Gastrocnemius medialis (tissue), 4 donors: Measurements from ENCODE around the gene ITGAV.

ENCODE experiments used
- POLR2A ChIP-seq, 2 donors: fragments of 450-650 bp; IDR thresholded peaks; one replicate each; pipeline ENCODE4 v1.6.1; 2017; ENCODE audit warnings: antibody characterized with exemption in 2 of 2, mild to moderate bottlenecking in 2 of 2, moderate library complexity in 2 of 2
- TF ChIP-seq, protein P1 (sequence below), 5 experiments: fragments of 450-650 bp in 3 of 5; fragments of 200-600 bp in 2 of 5; sonication (generic) in 2 of 5; IDR thresholded peaks in 4 of 5; conservative IDR thresholded peaks in 1 of 5; 1 replicate in 4 of 5; 2 replicates in 1 of 5; pipeline ENCODE4 v1.5.1; 2016 to 2019; ENCODE audit warnings: antibody characterized with exemption in 5 of 5, mild to moderate bottlenecking in 3 of 5, moderate library complexity in 3 of 5

DNA sequence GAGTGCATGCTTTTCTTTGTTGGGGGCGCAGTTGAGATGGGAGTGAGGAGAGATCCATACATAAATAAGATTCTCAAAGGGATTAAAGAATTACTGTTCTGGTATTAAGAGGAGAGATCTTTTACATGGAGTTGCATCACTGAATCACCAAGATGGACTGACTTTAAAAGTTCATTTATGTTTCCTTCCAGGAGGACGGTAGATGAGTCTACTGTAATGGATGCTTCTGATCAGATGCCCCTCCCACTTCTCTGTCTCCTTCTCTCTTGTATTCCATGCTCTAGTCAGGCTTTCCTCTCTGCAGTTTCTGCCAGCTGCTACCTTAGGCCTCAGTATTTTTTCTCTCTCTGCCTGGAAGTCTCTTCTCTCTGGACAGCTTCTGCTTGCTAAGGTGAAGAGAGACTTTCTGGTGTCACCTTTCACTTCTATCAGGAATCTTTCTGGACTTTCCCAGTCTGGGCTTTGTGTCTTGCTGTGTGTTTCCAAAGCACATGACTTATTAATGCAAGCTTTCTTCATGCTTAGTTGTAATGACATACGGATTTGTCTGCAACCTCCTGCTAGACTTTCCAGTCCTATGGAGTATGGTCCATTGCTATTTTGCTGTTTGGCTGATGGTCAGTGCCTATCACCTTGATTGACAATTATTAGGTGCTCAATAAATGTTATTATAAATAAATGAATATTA lies 127.6 kb downstream of the ITGAV start:
- TF ChIP-seq POLR2A (IDR thresholded peaks at IDR 0.05) = no peak
- TF ChIP-seq, protein P1, sequence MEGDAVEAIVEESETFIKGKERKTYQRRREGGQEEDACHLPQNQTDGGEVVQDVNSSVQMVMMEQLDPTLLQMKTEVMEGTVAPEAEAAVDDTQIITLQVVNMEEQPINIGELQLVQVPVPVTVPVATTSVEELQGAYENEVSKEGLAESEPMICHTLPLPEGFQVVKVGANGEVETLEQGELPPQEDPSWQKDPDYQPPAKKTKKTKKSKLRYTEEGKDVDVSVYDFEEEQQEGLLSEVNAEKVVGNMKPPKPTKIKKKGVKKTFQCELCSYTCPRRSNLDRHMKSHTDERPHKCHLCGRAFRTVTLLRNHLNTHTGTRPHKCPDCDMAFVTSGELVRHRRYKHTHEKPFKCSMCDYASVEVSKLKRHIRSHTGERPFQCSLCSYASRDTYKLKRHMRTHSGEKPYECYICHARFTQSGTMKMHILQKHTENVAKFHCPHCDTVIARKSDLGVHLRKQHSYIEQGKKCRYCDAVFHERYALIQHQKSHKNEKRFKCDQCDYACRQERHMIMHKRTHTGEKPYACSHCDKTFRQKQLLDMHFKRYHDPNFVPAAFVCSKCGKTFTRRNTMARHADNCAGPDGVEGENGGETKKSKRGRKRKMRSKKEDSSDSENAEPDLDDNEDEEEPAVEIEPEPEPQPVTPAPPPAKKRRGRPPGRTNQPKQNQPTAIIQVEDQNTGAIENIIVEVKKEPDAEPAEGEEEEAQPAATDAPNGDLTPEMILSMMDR (IDR thresholded peaks at IDR 0.05 in 4 of 5, conservative IDR thresholded peaks at IDR 0.05 in 1 of 5) = no peak
